Esophagus muscularis mucosa (tissue), 4 donors: ENCODE measurements around the gene TCP10L. TPM values are rescaled to one million over a fixed set of nuclear protein-coding genes. Genes with fewer than 3 reads are reported as not detected.
"Not testable (repeated sequence)": the region's sequence is repeated elsewhere in the genome, so short reads cannot be mapped to it uniquely, and the experiment has no call there.

ENCODE experiments used
- DNase-seq: peaks from one replicate; pipeline ENCODE4 v3.0.0-alpha.2; 2017; ENCODE audit errors: extremely low spot score
- H3K27ac ChIP-seq, 4 donors: fragments of 200-600 bp; sonication (generic); replicated peaks in 1 of 4; 1 replicate in 3 of 4; 2 replicates in 1 of 4; pipeline ENCODE4 v1.5.1; 2016 to 2019; ENCODE audit warnings: mild to moderate bottlenecking in 1 of 4
- H3K27me3 ChIP-seq, 4 donors: fragments of 200-600 bp; sonication (generic); one replicate each; pipeline versions ENCODE4 v1.5.1 to v1.6.0; 2016 to 2019
- H3K36me3 ChIP-seq, 4 donors: fragments of 200-600 bp; sonication (generic); one replicate each; pipeline ENCODE4 v1.5.1; 2016 to 2019
- H3K4me1 ChIP-seq, 4 donors: fragments of 200-600 bp; sonication (generic); one replicate each; pipeline ENCODE4 v1.5.1; 2016 to 2019
- H3K4me3 ChIP-seq, 4 donors: fragments of 200-600 bp; sonication (generic); 1 replicate in 2 of 4; 2 replicates in 2 of 4; pipeline ENCODE4 v1.5.1; 2016 to 2019; ENCODE audit warnings: mild to moderate bottlenecking in 4 of 4, moderate library complexity in 1 of 4
- H3K9me3 ChIP-seq, 4 donors: fragments of 200-600 bp; sonication (generic); 1 replicate in 3 of 4; 2 replicates in 1 of 4; pipeline ENCODE4 v1.5.1; 2016 to 2019
- EP300 ChIP-seq: sonication (generic); formaldehyde crosslinking; IDR thresholded peaks from one replicate; pipeline ENCODE4 v1.6.1; 2017; ENCODE audit warnings: antibody characterized with exemption
- POLR2A ChIP-seq: fragments of 450-650 bp; IDR thresholded peaks from one replicate; pipeline ENCODE4 v1.6.1; 2017; ENCODE audit warnings: antibody characterized with exemption, moderate library complexity, mild to moderate bottlenecking, low read depth
- POLR2AphosphoS5 ChIP-seq, 2 donors: sonication (generic); formaldehyde crosslinking; IDR thresholded peaks; one replicate each; pipeline ENCODE4 v1.6.1; 2017; ENCODE audit warnings: antibody characterized with exemption in 2 of 2
- WGBS: methylation state at CpG from one replicate; pipeline ENCODE4 v1.1.5; 2018; 5-methylcytosine and 5-hydroxymethylcytosine counted together
- intact Hi-C: fragments of 100-400 bp; cut with DNase I; formaldehyde crosslinking; loops from one replicate; pipeline ENCODE4 v1.15.1; 2023
- total RNA-seq, 4 donors: library from RNA; depleted of rRNA; stranded (reverse); fragments of >200 nt; gene quantifications; one replicate each; pipeline versions ENCODE4 v1.1.0 to v1.2.1, GENCODE V29; 2016
- TF ChIP-seq, protein P1 (sequence below), 3 experiments: fragments of 200-600 bp in 2 of 3; fragments of 450-650 bp in 1 of 3; sonication (generic) in 2 of 3; IDR thresholded peaks; one replicate each; pipeline ENCODE4 v1.5.1; 2017 to 2019; ENCODE audit warnings: antibody characterized with exemption in 3 of 3, mild to moderate bottlenecking in 2 of 3, moderate library complexity in 1 of 3

TCP10L gene, protein sequence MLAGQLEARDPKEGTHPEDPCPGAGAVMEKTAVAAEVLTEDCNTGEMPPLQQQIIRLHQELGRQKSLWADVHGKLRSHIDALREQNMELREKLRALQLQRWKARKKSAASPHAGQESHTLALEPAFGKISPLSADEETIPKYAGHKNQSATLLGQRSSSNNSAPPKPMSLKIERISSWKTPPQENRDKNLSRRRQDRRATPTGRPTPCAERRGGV
- 1 to 10 TPM; 1.2 to 1.7 (median 1.5) TPM for total RNA-seq

GRCh38 chr21:32585042-32585710, at the start of gene TCP10L:
TSS of gene TCP10L (minus strand) at chr21:32585523. CDS start at chr21:32584304, 1,219 bp downstream.
- H3K4me1 ChIP-seq = peaks cover 0 to 3% (median 2%) of the 10 kb centered on the region in 4 donors
- H3K36me3 ChIP-seq = peaks cover 0 to 11% (median 3%) of the 10 kb centered on the region in 4 donors
- TF ChIP-seq, protein P1, sequence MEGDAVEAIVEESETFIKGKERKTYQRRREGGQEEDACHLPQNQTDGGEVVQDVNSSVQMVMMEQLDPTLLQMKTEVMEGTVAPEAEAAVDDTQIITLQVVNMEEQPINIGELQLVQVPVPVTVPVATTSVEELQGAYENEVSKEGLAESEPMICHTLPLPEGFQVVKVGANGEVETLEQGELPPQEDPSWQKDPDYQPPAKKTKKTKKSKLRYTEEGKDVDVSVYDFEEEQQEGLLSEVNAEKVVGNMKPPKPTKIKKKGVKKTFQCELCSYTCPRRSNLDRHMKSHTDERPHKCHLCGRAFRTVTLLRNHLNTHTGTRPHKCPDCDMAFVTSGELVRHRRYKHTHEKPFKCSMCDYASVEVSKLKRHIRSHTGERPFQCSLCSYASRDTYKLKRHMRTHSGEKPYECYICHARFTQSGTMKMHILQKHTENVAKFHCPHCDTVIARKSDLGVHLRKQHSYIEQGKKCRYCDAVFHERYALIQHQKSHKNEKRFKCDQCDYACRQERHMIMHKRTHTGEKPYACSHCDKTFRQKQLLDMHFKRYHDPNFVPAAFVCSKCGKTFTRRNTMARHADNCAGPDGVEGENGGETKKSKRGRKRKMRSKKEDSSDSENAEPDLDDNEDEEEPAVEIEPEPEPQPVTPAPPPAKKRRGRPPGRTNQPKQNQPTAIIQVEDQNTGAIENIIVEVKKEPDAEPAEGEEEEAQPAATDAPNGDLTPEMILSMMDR (IDR thresholded peaks at IDR 0.05) = no peak
- TF ChIP-seq POLR2AphosphoS5 (IDR thresholded peaks at IDR 0.05) (no peak), EP300 (no peak), POLR2A (no peak)
- H3K27ac ChIP-seq = no peak within 1 kb of the TSS
- H3K4me3 ChIP-seq = no peak within 1 kb of the TSS
- H3K9me3 ChIP-seq = no peaks in the 10 kb centered on the region
- WGBS = 82% methylated on average over 17 of the region's 17 CpGs
- intact Hi-C loops = no loop called here
- DNase-seq = no peak
- H3K27me3 ChIP-seq = no peaks in the 10 kb centered on the region

DNA sequence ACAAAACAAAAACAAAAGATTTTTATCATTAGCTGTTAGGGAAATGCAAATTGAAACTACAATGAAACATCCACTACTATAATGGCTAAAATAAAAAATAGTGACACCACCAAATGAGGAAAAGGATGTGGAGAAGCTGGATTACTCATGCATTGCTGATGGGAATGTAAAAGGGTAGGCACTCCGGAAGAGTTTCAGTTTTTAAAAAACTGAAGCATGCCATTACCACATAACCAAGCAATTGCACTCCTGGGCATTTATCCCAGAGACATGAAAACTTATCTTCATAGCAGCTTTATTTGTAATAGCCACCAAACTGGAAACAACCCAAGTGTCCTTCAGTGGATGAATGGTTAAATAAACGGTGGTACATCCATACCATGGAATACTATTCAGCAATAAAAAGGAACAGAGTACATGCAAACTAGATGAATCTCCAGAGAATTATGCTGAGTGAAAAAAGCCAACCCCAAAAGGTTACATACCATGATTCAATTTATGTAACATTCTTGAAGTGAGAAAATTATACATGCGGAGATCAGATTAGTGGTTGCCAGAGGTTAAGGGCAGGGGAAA, 41.4 kb upstream of the TCP10L start:
- no peak for DNase-seq
- peaks cover 0 to 11% (median 0%) of the 10 kb centered on the region in 4 donors for H3K27me3 ChIP-seq
- no peak overlapping the region for H3K4me3 ChIP-seq
- WGBS = 90% methylated on average over 3 of the region's 3 CpGs
- TF ChIP-seq POLR2A (no peak), EP300 (no peak)
- no peaks in the 10 kb centered on the region for H3K9me3 ChIP-seq
- H3K27ac ChIP-seq = no peak overlapping the region
- intact Hi-C loops = no loop called here
- H3K4me1 ChIP-seq = no peaks in the 10 kb centered on the region
- H3K36me3 ChIP-seq = peaks cover 17 to 27% (median 21%) of the 10 kb centered on the region in 4 donors

GRCh38 chr21:32618218-32618617, 32.9 kb upstream of the TCP10L start:
- H3K36me3 ChIP-seq, H3K9me3 ChIP-seq, H3K27ac ChIP-seq, H3K4me3 ChIP-seq, intact Hi-C loops, H3K4me1 ChIP-seq, DNase-seq: not testable (repeated sequence)
- 89% methylated on average over 5 of the region's 6 CpGs for WGBS
- H3K27me3 ChIP-seq = peaks cover 0 to 28% (median 0%) of the 10 kb centered on the region in 4 donors

- peak overlapping the region; percentile 86 to 92 (median 90) for H3K27ac ChIP-seq
- H3K27me3 ChIP-seq = peaks cover 0 to 4% (median 0%) of the 10 kb centered on the region in 4 donors
- TF ChIP-seq, protein P1 (IDR thresholded peaks at IDR 0.05) = no peak
- TF ChIP-seq POLR2AphosphoS5 (IDR thresholded peaks at IDR 0.05) = no peak
- no peak for TF ChIP-seq POLR2A
- TF ChIP-seq EP300 = no peak
- intact Hi-C loops = loop anchor here (5.0 kb wide), 1 partner anchor 114 kb away; the partner anchor contains the start of gene SYNJ1
- peaks cover 8 to 29% (median 22%) of the 10 kb centered on the region in 4 donors for H3K4me1 ChIP-seq
- H3K36me3 ChIP-seq = peaks cover 0 to 18% (median 12%) of the 10 kb centered on the region in 4 donors
- 80% methylated on average over 16 of the region's 16 CpGs for WGBS
- no peaks in the 10 kb centered on the region for H3K9me3 ChIP-seq
- DNase-seq = peak; percentile 53
- H3K4me3 ChIP-seq = peak overlapping the region; percentile 74 to 98 (median 86)
Measured at GRCh38 chr21:32613436-32614043, 28.2 kb upstream of the TCP10L start.

- Histone ChIP-seq H3K4me1 (peaks cover 8 to 29% (median 22%) of the 10 kb centered on the region in 4 donors), H3K9me3 (no peaks in the 10 kb centered on the region), H3K27me3 (peaks cover 0 to 4% (median 0%) of the 10 kb centered on the region in 4 donors), H3K4me3 (peak overlapping the region; percentile 74 to 98 (median 86)), H3K36me3 (peaks cover 4 to 24% (median 16%) of the 10 kb centered on the region in 4 donors), H3K27ac (peak overlapping the region; percentile 86 to 92 (median 90))
- 1% methylated on average over 15 of the region's 15 CpGs for WGBS
- TF ChIP-seq EP300 (no peak), POLR2A (no peak), POLR2AphosphoS5 (IDR thresholded peaks at IDR 0.05) (no peak)
- TF ChIP-seq, protein P1 (IDR thresholded peaks at IDR 0.05) = no peak
- intact Hi-C loops = loop anchor here (5.0 kb wide), 1 partner anchor 114 kb away; the partner anchor contains the start of gene SYNJ1
- no peak for DNase-seq
Measured at GRCh38 chr21:32612999-32613337, 27.6 kb upstream of the TCP10L start.
